ENCODE results near the gene NDE1. TPM values are rescaled to one million over a fixed set of nuclear protein-coding genes. Genes with fewer than 3 reads are reported as not detected.

NDE1 gene
- total RNA-seq, 2 donors from 2014 or later: 60.5 to 69.2 TPM

GRCh38 chr16:15639061-15639568 is 10.9 kb upstream of the NDE1 start:
- no peak for TF ChIP-seq CTCF (conservative IDR thresholded peaks at IDR 0.05)
- Mint-ChIP-seq H3K4me3 (no peak overlapping the region), H3K36me3 (ENCODE audit: low read depth) (peaks cover 46% of the 10 kb centered on the region), H3K27me3 (ENCODE audit: insufficient read depth) (no peaks in the 10 kb centered on the region), H3K27ac (no peak overlapping the region), H3K9me3 (no peaks in the 10 kb centered on the region), H3K4me1 (peaks cover 13% of the 10 kb centered on the region)
- WGBS, 2 experiments (ENCODE audit: insufficient coverage in 1 of 2, insufficient read length in 1 of 2): 92 to 93% methylated on average over 11 of the region's 11 CpGs
- DNase-seq: no peak
- no peaks in the 10 kb centered on the region for H3K27me3 ChIP-seq (ENCODE audit: control insufficient read depth, insufficient read depth, low read length, poor library complexity, severe bottlenecking)
- H3K36me3 ChIP-seq (ENCODE audit: control insufficient read depth, insufficient read depth, low read length): peaks cover 45% of the 10 kb centered on the region
- no peak overlapping the region for H3K9ac ChIP-seq (ENCODE audit: extremely low read depth, low read length, poor library complexity, severe bottlenecking)
- H3K9me3 ChIP-seq (ENCODE audit: control insufficient read depth, low read length): no peaks in the 10 kb centered on the region
- no peak overlapping the region for H3K4me3 ChIP-seq (ENCODE audit: low read length)
- H3K27ac ChIP-seq (ENCODE audit: low read depth, low read length): no peak overlapping the region
- peaks cover 1% of the 10 kb centered on the region for H3K4me1 ChIP-seq (ENCODE audit: control insufficient read depth, insufficient read depth, low read length)

GRCh38 chr16:15640966-15641365 is 9.1 kb upstream of the NDE1 start:
- H3K36me3 ChIP-seq (ENCODE audit: control insufficient read depth, insufficient read depth, low read length): peaks cover 29% of the 10 kb centered on the region
- H3K4me3 ChIP-seq (ENCODE audit: low read length): no peak overlapping the region
- 94 to 95% methylated on average over 4 of the region's 4 CpGs for WGBS, 2 experiments (ENCODE audit: insufficient coverage in 1 of 2, insufficient read length in 1 of 2)
- H3K27ac Mint-ChIP-seq: no peak overlapping the region
- H3K36me3 Mint-ChIP-seq (ENCODE audit: low read depth): peaks cover 32% of the 10 kb centered on the region
- H3K4me1 Mint-ChIP-seq: peaks cover 17% of the 10 kb centered on the region
- no peak overlapping the region for H3K9ac ChIP-seq (ENCODE audit: extremely low read depth, low read length, poor library complexity, severe bottlenecking)
- no peak for TF ChIP-seq CTCF (conservative IDR thresholded peaks at IDR 0.05)
- H3K9me3 Mint-ChIP-seq: no peaks in the 10 kb centered on the region
- DNase-seq: no peak
- no peak overlapping the region for H3K4me3 Mint-ChIP-seq
- peaks cover 3% of the 10 kb centered on the region for H3K4me1 ChIP-seq (ENCODE audit: control insufficient read depth, insufficient read depth, low read length)
- H3K27me3 ChIP-seq (ENCODE audit: control insufficient read depth, insufficient read depth, low read length, poor library complexity, severe bottlenecking): no peaks in the 10 kb centered on the region
- no peaks in the 10 kb centered on the region for H3K27me3 Mint-ChIP-seq (ENCODE audit: insufficient read depth)
- no peak overlapping the region for H3K27ac ChIP-seq (ENCODE audit: low read depth, low read length)
- no peaks in the 10 kb centered on the region for H3K9me3 ChIP-seq (ENCODE audit: control insufficient read depth, low read length)

GRCh38 chr16:15641753-15642556 is 8.1 kb upstream of the NDE1 start:
- Histone ChIP-seq H3K9ac (ENCODE audit: extremely low read depth, low read length, poor library complexity, severe bottlenecking) (peak overlapping the region; percentile 89), H3K4me3 (ENCODE audit: low read length) (peak overlapping the region; percentile 99), H3K27me3 (ENCODE audit: control insufficient read depth, insufficient read depth, low read length, poor library complexity, severe bottlenecking) (no peaks in the 10 kb centered on the region), H3K27ac (ENCODE audit: low read depth, low read length) (peak overlapping the region; percentile 98), H3K36me3 (ENCODE audit: control insufficient read depth, insufficient read depth, low read length) (peaks cover 19% of the 10 kb centered on the region), H3K4me1 (ENCODE audit: control insufficient read depth, insufficient read depth, low read length) (peaks cover 3% of the 10 kb centered on the region), H3K9me3 (ENCODE audit: control insufficient read depth, low read length) (no peaks in the 10 kb centered on the region)
- DNase-seq: no peak
- Mint-ChIP-seq H3K36me3 (ENCODE audit: low read depth) (peaks cover 24% of the 10 kb centered on the region), H3K27ac (peak overlapping the region; percentile 96), H3K27me3 (ENCODE audit: insufficient read depth) (no peaks in the 10 kb centered on the region), H3K4me3 (peak overlapping the region; percentile 84), H3K4me1 (peaks cover 17% of the 10 kb centered on the region), H3K9me3 (no peaks in the 10 kb centered on the region)
- WGBS, 2 experiments (ENCODE audit: insufficient coverage in 1 of 2, insufficient read length in 1 of 2): 30 to 31% methylated on average over 12 to 15 of the region's 15 CpGs
- no peak for TF ChIP-seq CTCF (conservative IDR thresholded peaks at IDR 0.05)
